Cardiac muscle cell (in vitro differentiated cells and primary cell): ENCODE results near the gene C2CD4D. TPM values are rescaled to one million over a fixed set of nuclear protein-coding genes. Genes with fewer than 3 reads are reported as not detected.

ENCODE experiments used
- DNase-seq, 2 donors: peaks; one replicate each; pipeline versions ENCODE4 v3.0.0 to v3.0.0-alpha.2; 2010 to 2017; ENCODE audit warnings: low read depth in 1 of 2, low spot score in 1 of 2
- H3K27ac ChIP-seq: fragments of 200-600 bp; sonication (generic); 2 replicates; pipeline ENCODE4 v1.5.1; 2016
- H3K27me3 ChIP-seq: fragments of 200-600 bp; sonication (generic); 2 replicates; pipeline ENCODE4 v1.6.0; 2016; ENCODE audit warnings: control low read depth
- H3K36me3 ChIP-seq: fragments of 200-600 bp; sonication (generic); 2 replicates; pipeline ENCODE4 v1.5.1; 2016; ENCODE audit warnings: control low read depth
- H3K4me1 ChIP-seq: fragments of 200-600 bp; sonication (generic); 2 replicates; pipeline ENCODE4 v1.8.1; 2017; ENCODE audit warnings: low read depth, mild to moderate bottlenecking, mixed run types
- H3K4me3 ChIP-seq: fragments of 200-600 bp; sonication (generic); 2 replicates; pipeline ENCODE4 v1.5.1; 2016; ENCODE audit warnings: mild to moderate bottlenecking
- H3K9me3 ChIP-seq: fragments of 200-600 bp; sonication (generic); 2 replicates; pipeline ENCODE4 v1.5.1; 2017; ENCODE audit warnings: low read depth, mild to moderate bottlenecking, control low read depth
- CTCF ChIP-seq: IDR thresholded peaks from 2 replicates; pipeline ENCODE4 v1.5.1; 2012; ENCODE audit warnings: low read depth, mild to moderate bottlenecking, low read length
- polyA plus RNA-seq: library from polyadenylated mRNA; unstranded; fragments of >200 nt; fragmentation: Nextera tagmentation; extraction: Ambion mirVana; gene quantifications from 2 replicates; pipeline ENCODE4 v1.2.1, GENCODE V29; 2016
- total RNA-seq: library from RNA; depleted of rRNA; stranded (reverse); fragments of >200 nt; gene quantifications from 2 replicates; pipeline ENCODE4 v1.2.3, GENCODE V29; 2016

Gene C2CD4D
- total and polyA plus RNA-seq, 2 experiments from 2014 or later: 0.44 TPM; not detected in 1

DNA sequence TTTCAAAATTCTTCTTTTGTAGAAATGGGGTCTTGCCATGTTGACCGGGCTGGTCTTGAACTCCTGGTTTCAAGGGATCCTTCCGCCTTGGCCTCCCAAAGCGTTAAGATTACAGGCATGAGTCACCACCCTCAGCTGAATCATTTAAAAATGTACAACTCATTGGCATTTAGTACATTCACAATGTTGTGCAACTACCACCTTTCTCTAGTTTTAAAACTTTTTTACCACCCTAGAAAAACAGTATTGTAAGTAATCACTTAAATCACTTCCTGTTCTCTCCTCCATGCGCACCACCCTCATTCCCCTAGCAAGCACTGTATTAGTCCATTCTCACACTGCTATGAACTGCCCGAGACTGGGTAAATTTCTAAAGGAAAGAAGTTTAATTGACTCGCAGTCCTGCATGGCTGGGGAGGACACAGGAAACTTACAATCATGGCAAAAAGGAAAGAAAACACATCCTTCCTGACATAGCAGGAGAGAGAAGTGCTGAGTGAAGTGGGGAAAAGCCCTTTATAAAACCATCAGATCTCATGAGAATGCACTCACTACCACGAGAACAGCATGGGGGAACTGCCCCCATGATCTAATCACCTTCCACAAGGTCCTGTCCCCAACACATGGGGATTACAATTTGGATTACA is 28.3 kb upstream of the C2CD4D start:
- Histone ChIP-seq H3K4me1 (no peaks in the 10 kb centered on the region), H3K36me3 (no peaks in the 10 kb centered on the region), H3K4me3 (no peak overlapping the region), H3K27me3 (no peaks in the 10 kb centered on the region), H3K9me3 (no peaks in the 10 kb centered on the region), H3K27ac (no peak overlapping the region)
- peak in 1 of 2 donors; percentile 92 for DNase-seq
- no peak for TF ChIP-seq CTCF

GRCh38 chr1:151867321-151867720 is 27.7 kb upstream of the C2CD4D start:
- no peaks in the 10 kb centered on the region for H3K9me3 ChIP-seq
- H3K27me3 ChIP-seq: no peaks in the 10 kb centered on the region
- TF ChIP-seq CTCF: no peak
- peak in 1 of 2 donors; percentile 21 for DNase-seq
- no peak overlapping the region for H3K27ac ChIP-seq
- H3K4me3 ChIP-seq: no peak overlapping the region
- H3K36me3 ChIP-seq: no peaks in the 10 kb centered on the region
- no peaks in the 10 kb centered on the region for H3K4me1 ChIP-seq

DNA sequence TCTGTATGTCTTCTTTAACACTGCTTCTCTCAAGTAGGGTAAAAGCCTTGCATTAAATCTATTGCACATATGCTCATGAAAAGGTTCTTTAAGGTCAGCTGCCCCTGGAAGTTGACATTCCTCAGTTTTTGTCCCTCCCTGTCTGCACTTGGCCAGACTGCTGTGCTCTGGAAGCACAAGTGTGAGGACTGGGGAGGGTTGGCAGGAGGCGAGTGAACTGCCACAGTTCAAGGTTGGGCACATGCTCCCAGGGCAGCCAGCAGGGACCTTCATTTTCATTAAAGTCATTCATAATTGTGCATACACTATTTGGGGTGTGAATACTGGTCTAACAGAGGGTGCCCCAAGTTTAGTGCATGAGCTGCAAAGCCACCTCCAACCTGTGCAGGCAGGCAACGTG is 24.8 kb upstream of the C2CD4D start:
- Histone ChIP-seq H3K36me3 (no peaks in the 10 kb centered on the region), H3K4me1 (no peaks in the 10 kb centered on the region), H3K4me3 (no peak overlapping the region), H3K9me3 (no peaks in the 10 kb centered on the region), H3K27me3 (no peaks in the 10 kb centered on the region), H3K27ac (no peak overlapping the region)
- DNase-seq: peak in 1 of 2 donors; percentile 8
- no peak for TF ChIP-seq CTCF

GRCh38 chr1:151862604-151863003 is 23.0 kb upstream of the C2CD4D start:
- DNase-seq: no peak
- H3K36me3 ChIP-seq: no peaks in the 10 kb centered on the region
- no peak for TF ChIP-seq CTCF
- no peaks in the 10 kb centered on the region for H3K9me3 ChIP-seq
- H3K4me3 ChIP-seq: no peak overlapping the region
- H3K27me3 ChIP-seq: no peaks in the 10 kb centered on the region
- H3K4me1 ChIP-seq: no peaks in the 10 kb centered on the region
- H3K27ac ChIP-seq: no peak overlapping the region

DNA sequence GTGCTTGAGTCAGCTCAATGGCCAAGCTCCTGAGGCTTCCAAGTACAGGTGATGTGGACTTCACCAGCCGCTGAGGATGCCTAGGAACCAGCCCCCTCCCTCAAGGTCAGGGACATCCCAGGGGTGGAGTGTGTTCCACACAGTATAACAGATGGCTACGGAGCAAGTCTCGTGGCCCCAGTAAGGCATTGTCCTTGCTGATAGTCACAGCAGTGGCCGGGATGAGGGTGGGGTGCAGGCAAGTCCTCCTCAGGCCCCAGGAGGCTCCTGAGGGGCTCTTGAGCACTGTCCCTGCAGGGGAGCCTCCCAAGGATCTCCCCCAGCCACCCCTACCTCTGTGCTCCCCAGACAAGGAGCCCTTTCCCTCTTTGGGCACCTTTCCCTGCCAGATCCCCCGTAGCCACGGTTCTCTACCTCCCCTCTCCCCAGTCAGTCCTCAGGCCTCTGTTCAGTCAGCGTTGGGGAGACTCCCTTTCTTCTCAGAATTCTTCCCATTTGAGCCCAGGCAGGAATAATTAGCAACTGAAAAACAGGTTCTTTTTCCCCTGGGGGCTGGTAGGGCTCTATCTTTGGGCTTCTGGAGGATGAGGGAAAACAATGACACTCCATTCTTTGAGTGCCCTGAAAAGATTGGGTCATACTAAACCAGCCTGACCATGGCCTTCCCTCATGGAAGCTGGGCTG is 21.0 kb upstream of the C2CD4D start:
- Histone ChIP-seq H3K9me3 (no peaks in the 10 kb centered on the region), H3K27me3 (no peaks in the 10 kb centered on the region), H3K4me1 (peaks cover 3% of the 10 kb centered on the region), H3K36me3 (no peaks in the 10 kb centered on the region), H3K4me3 (no peak overlapping the region), H3K27ac (no peak overlapping the region)
- TF ChIP-seq CTCF: no peak
- no peak for DNase-seq
